OCI-LY1 (cell line): Measurements from ENCODE around the gene STMP1.

ENCODE experiments used
- EZH2 ChIP-seq: fragments of 200-600 bp; sonication (generic), shearing (Covaris generic); IDR thresholded peaks from 2 replicates; pipeline ENCODE4 v1.8.0; 2017; ENCODE audit warnings: borderline replicate concordance, mixed run types, mild to moderate bottlenecking, antibody characterized with exemption, low read length, moderate library complexity, mixed read lengths
- TF ChIP-seq, protein P1 (sequence below): fragments of 200-600 bp; sonication (generic), shearing (Covaris generic); IDR thresholded peaks from 2 replicates; pipeline ENCODE4 v1.5.1; 2017; ENCODE audit warnings: mild to moderate bottlenecking, antibody characterized with exemption, low read length, moderate library complexity, mixed read lengths

- TF ChIP-seq, protein P1, sequence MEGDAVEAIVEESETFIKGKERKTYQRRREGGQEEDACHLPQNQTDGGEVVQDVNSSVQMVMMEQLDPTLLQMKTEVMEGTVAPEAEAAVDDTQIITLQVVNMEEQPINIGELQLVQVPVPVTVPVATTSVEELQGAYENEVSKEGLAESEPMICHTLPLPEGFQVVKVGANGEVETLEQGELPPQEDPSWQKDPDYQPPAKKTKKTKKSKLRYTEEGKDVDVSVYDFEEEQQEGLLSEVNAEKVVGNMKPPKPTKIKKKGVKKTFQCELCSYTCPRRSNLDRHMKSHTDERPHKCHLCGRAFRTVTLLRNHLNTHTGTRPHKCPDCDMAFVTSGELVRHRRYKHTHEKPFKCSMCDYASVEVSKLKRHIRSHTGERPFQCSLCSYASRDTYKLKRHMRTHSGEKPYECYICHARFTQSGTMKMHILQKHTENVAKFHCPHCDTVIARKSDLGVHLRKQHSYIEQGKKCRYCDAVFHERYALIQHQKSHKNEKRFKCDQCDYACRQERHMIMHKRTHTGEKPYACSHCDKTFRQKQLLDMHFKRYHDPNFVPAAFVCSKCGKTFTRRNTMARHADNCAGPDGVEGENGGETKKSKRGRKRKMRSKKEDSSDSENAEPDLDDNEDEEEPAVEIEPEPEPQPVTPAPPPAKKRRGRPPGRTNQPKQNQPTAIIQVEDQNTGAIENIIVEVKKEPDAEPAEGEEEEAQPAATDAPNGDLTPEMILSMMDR: no peak
- TF ChIP-seq EZH2: no peak
These were observed 56.6 kb downstream of the STMP1 start for GRCh38 chr7:135718794-135719437.
